HG03571 (cell line): Measurements from ENCODE around the gene SETD5.

Experiments used
- ATAC-seq: cut with Tn5 transposase; IDR thresholded peaks from one replicate; pipeline ENCODE4 v1.9.1; 2021; ENCODE audit not compliant: unreplicated experiment

The SETD5 gene

DNA sequence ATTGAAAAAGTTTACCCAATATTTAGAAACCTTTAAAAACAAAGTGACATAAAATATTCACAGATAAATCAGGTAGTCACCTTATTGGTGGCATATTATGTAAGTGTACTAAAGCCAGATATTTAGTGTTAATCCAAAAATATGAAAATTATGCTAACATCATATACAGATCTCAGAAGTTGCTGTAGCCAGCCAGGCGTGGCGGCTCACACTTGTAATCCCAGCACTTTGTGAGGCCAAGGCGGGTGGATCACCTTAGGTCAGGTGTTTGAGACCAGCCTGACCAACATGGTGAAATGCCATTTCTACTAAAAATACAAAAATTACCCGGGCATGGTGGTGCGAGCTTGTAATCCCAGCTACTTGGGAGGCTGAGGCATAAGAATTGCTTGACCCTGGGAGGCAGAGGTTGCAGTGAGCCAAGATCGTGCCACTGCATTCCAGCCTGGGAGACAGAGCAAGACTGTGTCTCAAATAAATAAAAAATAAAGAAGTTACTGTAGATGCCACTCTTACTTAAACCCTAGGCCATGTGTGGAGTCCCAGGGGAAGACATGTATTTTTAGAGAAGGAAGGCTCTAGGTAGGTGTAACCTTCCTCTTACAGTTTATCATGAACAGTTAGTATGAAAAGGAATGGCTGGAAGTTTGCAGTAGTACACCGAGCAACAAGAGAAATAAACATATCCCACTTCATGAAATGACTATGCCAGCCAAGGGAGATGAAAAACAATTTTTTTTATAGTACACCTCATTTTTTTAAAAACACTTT lies 9.6 kb downstream of the SETD5 start:
- no peak for ATAC-seq

DNA sequence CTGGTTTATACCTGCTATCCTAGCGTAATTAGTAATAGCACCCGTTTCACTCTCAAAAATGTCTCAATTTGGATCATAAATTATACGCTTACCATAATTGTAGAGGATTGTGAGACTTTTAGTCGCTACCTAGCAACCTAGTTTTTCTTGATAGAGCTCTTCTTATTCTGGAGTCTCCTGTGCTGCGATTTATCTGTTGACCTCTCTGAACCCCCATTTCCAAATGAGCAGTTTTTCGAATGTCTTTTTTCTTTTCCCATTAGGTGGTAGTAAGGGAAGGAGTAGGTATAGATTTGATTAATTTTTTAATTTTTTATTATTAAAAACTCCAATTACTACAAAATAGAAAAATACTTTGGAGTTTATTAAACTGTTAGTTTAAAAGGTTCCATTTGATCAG lies 10.6 kb downstream of the SETD5 start:
- no peak for ATAC-seq

DNA sequence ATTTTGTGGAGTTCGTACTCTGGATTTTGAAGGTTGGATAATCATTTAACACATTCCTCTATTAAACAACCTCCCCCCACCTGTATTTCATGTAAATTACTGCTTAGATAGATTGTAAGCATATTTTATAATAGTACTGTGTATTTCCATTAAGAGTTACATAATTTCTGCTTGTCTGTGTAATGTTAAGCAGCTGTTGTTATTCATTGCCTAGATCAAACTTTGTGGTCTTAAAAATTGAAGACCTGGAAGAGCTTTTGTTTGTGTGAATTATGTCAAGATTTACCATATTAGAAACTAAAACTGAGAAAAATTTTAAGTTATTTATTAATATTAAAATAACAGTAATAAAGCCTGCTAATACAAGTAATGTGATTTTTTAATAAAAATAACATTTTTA lies 11.1 kb downstream of the SETD5 start:
- no peak for ATAC-seq

DNA sequence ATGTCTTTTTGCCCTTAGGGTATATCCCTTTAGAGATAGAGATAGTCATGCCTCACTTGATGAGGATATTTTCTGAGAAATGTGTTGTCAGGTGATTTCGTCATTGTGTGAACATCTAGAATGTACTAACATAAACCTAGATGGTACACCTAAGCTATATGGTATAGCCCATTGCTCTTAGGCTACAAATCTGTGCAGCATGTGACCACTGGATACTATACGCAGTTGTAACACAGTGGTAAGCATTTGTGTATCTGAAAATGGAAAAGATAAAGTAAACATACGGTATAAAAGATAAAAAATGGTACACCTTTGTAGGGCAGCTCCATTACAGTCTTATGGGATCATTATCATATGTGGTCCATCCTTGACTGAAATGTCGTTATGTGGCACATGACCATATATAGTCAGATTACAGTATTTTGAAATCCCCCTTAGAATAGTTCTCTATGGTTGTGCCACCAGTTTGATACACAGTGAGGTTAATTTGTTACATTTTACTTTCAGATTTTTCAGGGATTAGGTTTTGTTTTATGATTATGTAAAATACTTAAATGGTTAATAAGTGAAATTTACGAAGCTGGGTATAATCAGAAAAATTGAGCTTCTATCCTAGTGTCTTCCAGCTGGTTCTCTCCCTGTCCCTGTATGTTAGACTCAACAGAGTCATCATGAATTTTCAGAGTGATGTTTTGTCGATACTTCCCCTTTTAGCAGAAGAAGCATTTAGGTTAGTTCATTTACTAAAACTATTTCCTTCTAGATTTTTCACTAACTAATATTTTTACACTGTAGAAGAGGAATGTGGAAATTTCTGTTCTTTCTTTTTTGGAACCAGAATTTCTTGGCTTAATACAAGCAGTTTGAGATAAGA lies 12.8 kb downstream of the SETD5 start:
- no peak for ATAC-seq

DNA sequence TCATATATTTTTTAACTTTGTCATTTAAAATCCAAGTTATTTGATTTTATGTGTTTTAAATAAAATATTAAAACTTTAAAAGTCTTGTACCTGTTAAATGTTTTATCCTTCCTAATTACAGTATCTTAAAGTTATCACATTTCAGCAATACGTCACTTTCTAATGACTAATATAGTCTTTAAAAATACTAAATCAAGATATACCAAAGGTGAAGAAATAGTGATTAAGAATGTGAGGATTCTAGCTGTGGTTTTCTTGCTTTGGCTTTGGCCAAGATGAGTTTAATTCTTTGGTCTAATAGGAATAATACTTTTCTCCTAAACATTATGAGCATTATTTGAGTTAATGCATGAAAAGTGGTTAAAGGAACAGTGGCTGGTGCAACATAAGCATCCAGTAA lies 13.9 kb downstream of the SETD5 start:
- no peak for ATAC-seq

DNA sequence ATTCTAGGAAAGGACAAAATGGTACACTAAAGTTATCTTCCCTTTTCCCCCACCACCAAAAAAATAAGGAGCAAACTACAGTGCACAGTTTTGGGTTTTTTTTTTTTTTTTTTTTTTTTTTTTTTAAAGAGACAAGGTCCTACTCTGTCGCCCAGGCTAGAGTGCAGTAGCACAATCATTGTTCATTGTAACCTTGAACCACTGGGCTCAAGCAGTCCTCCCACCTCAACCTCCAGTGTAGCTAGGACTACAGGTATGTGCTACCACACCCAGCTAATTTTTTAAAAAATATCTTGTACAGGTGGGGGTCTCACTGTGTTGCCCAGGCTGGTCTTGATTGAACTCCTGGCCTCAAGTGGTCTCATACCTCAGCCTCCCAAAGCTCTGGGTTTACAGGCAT lies 14.9 kb downstream of the SETD5 start:
- no peak for ATAC-seq

DNA sequence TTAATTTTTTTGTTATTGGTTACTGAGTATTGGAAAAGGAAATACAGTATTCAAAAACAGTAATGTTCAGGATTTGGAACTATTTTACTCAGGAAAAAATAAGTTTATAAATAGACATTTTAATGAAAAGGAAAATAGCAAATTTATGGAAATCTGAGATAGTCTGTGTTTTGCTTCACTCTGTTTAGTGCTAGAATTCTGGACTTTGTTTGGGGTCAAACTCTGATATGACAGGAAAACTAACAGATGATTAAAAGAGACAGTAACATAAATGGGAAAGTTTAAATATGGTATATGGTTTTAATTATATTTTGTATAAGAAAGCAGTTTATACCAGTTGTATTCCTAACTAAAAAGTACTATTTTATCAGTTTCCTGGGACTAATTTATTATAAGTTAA lies 17.4 kb downstream of the SETD5 start:
- ATAC-seq = no peak

DNA sequence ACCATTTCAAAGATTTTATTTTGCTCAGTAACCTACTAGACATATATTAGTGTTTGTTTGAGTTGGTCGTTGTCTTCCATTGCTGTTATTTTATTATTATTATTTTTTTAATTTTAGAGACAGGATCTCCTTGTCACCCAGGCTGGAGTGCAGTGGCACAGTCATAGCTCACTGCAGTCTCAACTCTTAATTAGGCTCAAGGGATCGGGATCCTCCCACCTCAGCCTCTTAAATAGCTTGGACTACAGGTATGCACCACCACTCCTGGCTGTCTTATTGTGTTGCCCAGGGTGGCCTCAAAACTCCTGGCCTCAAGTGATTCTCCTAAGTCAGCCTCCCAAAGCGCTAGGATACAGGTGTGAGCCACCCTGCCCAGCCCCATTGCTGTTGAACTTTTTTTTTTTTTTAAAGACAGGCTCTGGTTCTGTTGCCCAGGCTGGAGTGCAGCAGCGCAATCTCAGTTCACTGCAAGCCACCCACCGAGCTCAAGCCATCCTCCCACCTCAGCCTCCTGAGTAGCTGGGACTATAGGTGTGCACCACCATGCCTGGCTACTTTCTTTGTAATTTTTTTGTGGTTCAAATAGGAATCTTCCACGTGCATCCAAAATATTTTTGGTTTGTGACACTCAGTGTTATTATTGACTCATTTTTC lies 18.2 kb downstream of the SETD5 start:
- ATAC-seq = no peak

DNA sequence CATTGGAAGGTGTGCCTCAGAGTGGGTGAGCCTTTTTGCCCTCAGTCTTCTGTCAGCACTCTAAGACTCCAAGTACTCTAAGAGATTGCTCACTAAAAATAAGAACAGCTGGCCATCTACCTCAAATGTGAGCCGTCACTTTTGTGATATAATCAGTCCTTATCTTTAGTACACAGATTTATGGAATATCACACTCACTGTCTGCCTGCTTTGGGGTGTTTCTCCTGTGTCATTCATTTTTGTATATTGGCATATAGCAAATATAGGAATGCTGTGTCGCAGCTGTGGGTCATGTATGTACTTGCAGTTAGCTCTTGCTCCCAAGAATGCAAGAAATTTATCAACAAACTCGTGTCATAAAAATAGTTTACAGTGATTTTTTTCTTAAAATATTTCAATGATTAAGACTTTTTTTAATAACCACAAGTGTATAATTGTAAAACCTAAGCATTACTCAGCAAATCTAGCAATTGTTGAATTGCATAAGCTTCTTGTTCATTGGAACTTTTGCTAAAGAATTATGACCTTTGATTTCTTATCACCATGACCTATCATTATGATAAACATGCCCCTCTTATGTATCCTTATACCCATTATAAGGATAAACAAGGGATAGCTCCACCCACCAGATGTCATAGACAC lies 18.8 kb downstream of the SETD5 start:
- no peak for ATAC-seq

DNA sequence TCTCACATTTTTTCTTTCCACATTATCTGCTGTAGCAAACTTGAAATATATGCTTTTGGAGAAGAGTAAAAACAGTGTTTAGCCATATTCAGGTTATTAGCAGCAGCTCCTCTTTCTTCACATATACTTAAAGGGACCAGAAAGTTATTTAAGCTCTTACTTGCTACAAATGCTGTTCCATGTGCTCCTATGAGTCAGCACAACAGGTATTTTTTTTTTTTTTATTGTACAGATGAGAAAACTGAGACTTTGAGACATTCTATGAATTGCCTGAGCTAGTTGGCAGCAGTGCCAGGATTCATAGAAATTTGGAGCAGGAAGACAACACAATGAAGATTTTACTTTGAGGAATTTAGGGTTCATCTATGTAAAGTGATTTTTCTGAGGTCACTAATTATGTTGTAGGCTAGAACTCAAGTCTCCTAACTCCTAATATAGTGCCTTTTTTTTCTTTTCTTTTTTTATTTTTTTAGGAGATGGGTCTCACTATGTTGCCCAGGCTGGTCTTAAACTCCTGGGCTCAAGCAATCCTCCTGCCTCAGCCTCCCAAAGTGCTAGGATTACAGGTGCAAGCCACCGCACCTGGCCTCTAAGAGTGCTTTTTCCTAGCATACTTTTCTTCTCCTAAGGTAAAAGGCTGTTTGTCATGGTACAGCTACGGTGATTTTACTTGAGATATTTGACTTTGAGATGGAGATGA lies 23.6 kb downstream of the SETD5 start:
- ATAC-seq = no peak

DNA sequence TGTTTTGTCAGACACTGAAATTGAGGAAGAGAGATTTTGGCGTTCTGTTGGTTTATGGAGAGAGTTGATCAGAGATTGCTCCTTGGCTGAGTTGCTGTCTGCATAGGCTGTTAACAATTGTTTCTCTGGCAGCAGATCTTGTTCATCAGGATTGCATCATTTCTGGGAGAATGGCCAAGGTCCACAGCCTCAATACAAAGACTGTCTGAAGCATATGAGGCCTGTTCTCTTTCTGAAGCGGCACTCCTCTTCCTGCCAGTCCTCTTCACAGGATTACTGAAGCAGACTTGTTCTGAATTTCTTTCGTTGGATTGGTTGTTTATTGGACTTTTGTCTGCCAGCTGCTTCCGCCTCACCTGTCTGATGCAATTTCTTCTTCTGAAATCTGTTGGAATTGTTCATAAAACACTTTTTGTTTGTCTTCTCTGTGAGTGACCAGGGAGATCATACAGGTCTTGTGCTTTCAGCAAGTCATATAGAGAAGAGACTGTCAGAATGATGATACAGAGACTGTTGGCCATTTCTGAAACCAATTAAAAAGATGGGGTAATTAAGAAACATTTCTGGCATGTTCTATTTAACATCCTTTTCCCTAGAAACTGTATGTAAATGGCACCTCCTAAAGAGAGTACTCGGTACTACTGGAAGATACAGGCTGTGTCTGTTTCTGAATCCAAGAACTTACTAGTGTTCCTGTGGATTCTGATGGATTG lies 25.5 kb downstream of the SETD5 start:
- ATAC-seq = no peak

DNA sequence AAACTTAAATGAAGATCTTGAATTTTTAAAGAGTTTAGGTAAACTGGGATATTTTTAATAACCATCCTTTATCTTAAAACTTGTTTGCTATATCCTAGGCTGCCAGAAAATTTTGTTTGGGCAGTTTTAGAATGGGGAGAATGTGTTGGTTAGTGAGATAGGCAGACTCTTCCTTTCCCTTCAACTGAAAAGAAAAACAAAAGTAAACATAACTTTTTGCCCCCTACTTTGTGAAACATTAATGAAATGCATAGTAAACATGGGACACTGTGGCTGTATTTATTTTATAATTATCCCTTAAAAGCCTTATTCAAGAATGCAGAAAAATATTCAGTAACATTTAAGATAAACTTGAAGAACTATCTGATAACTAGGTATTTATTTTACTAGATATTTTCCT lies 31.0 kb downstream of the SETD5 start:
- ATAC-seq = no peak

DNA sequence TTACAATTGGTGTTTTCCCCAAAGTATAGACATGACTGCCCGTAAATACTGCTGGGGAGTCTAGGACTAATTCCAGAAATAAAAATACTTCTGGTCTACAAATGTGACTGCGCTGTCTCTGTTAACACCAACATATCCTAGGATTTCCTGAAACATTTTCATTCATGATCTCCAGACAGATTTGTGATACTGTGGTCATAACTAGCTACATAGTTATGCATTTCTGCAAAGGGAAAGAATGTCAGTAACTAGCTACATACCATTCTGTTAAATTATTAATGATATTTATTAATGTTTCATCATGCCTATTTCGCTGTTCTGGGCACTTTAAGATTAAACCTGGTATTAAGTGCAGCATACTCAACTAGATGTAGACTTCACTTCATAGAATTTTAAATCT lies 33.3 kb downstream of the SETD5 start:
- ATAC-seq = no peak

DNA sequence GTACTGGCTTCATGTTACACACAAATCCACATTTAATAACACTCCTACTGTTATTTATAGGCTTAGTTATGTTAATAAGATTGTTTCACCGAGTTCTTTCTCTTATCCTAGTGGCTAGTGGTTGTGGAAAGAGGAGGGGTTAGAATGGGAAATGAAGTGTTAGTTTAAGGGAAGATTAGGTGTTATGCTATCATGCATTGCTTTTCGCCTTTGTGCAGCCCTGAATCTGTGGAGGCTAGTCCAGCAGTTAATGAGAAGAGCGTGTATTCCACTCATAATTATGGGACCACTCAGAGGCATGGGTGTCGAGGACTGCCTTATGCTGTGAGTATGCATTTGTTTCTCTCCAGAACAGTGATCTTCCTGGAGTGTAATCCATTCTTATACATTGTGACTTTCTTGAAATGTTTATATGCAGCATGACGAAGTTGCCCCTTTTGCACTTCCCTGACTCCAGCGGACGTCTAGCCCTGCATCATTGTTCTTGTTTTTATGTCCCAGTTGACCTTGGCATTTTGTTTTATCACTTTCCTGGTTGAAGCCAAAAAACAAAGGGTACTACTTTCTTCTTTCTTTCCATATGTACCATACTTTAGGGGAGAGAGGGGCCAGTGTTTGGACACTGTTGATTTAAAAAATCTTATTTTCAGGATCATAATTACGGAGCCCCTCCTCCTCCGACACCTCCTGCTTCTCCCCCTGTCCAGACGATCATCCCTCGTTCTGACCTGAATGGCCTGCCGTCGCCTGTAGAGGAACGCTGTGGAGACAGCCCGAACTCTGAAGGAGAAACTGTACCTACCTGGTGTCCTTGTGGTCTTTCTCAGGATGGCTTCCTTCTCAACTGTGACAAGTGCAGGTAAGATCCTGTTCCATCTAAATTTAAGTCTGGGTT lies 36.5 kb downstream of the SETD5 start:
- no peak for ATAC-seq

DNA sequence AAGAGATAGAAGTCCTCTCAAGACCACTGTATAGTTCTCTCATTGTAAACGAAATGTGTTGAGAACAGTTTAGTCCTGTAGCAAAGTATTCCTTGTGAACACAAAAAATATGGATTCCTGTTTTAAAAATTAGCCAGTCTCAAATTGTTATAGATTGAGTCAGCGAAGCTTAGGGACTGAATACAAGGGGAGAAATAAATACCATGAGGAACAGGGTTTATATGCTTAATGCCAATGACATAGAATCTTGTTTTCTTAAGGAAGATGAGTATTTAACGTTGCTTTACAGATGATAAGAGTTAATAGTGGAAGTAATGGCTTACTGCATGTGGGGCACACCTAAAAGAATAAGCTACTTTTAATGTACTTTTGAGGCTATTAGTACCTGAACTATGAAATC lies 37.9 kb downstream of the SETD5 start:
- ATAC-seq = no peak

DNA sequence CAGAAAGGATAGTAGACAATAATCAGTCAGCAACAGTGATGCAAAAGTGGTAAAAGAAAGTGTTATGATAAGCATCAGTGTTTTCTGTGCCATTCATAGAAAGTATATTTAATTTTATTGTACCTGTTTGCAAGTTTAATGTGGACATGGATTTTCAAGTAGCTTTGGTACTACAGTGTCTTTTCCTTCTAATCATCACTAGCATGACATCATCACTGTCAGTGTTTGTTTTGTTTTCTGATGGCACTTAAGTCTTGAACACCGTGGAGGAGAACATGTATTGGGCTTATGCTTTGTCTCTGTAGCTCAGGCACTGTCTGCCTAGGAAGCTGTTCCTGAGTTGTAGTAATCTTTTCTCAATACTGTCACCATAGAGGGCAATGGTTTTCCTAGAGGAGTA lies 41.9 kb downstream of the SETD5 start:
- no peak for ATAC-seq

DNA sequence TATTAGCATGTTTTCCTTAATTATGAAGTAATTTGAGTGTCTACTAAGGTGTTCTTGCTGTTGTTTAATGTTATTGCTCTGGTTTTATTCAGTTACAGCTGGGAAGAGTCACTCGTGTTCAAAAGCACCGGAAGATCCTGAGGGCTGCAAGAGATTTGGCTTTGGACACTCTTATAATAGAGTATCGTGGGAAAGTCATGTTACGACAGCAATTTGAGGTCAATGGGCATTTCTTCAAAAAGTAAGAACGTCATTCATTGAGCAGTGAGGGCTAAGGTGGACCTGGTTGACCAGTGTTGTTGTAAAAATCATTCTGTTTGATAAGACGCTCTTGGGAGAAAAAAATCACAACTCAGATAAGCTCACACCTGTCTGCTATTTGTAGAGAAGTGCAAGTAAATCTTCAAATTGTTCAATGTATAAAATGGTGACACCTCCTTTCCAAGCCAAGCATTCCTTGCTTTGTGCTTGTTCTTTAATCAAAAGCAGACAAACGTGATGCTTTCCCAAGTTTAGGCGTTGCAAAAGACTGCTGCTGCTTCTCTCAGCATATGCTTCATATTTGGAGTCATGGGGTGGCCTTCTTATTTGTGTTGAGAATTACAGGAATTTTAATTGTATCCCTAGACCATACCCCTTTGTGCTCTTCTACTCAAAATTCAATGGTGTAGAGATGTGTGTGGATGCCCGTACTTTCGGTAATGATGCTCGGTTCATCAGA lies 44.2 kb downstream of the SETD5 start:
- ATAC-seq = no peak

DNA sequence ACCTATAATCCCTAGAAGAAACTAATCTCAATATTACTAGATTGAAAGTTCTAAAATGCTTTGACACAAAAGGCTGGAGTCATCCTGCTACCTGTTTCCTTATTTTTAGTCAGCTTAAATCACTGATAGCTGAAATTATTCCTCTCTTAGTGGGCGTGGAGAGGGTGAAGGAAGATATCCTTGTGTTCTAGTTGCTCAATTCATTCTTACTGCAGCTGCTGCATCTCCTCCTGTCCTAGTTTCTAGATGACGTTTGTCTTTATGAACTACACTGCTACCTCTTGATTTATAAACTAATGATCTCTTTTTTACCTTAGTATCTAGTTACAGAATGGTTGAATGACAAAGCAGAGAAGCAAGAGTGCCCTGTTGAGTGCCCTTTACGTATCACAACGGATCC lies 50.7 kb downstream of the SETD5 start:
- ATAC-seq = no peak

DNA sequence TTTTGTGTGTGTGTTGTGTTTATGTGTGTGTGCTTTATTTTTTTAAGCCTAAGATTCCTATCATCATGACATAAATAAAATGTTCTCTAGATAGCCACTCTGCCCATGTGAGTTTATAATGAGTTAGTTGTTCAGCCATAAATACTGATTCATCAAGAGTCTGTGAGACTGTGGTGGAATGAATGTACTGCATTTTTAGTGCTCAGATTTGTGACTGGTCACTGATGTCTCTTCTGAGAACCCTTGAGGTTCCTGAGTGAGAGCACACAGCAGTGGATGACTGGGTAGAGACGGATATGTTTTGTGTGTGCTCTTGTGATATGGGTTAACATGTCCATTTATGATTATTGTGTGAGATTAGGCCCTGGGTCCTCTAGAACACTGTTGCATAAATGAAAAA lies 51.2 kb downstream of the SETD5 start:
- no peak for ATAC-seq
